Left lobe of liver (tissue), 2 donors: ENCODE results near the gene SIDT2. TPM values are rescaled to one million over a fixed set of nuclear protein-coding genes. Genes with fewer than 3 reads are reported as not detected.
"Not testable (repeated sequence)": the region's sequence is repeated elsewhere in the genome, so short reads cannot be mapped to it uniquely, and the experiment has no call there.

Experiments
- ATAC-seq: fragments of 200-7000 bp; cut with Tn5 transposase; one replicate; pipeline ENCODE4 v1.9.1; 2020; ENCODE audit warnings: mild to moderate bottlenecking, moderate library complexity
- DNase-seq: peaks from one replicate; pipeline ENCODE4 v3.0.0-alpha.2; 2020; ENCODE audit warnings: low spot score
- total RNA-seq: library from RNA; stranded (reverse); gene quantifications from one replicate; pipeline ENCODE4 v1.2.1, GENCODE V29; 2021
- donor health status: DM: no; HTN: no; CAD: no; lungs with moderate emphysema.
- donor health status: DM: no; HTN: yes; CAD: no.

The SIDT2 gene
- total RNA-seq, 1 donor from 2014 or later: 56.6 TPM

GRCh38 chr11:117201658-117202305 lies 23.2 kb downstream of the SIDT2 start:
- DNase-seq (no peak), ATAC-seq (no peak)

- DNase-seq: no peak
- ATAC-seq: peak; percentile 4
These were observed 24.0 kb downstream of the SIDT2 start for GRCh38 chr11:117202386-117203068.

GRCh38 chr11:117203069-117203407 lies 24.5 kb downstream of the SIDT2 start:
- no peak for DNase-seq
- ATAC-seq: no peak

GRCh38 chr11:117204283-117205080 lies 25.9 kb downstream of the SIDT2 start:
- no peak for DNase-seq
- ATAC-seq: no peak

- DNase-seq: no peak
- no peak for ATAC-seq
These were observed 26.8 kb downstream of the SIDT2 start for GRCh38 chr11:117205211-117205818.

GRCh38 chr11:117206111-117206510 lies 27.6 kb downstream of the SIDT2 start:
- not testable (repeated sequence) for DNase-seq, ATAC-seq

GRCh38 chr11:117206859-117207258 lies 28.3 kb downstream of the SIDT2 start:
- ATAC-seq: peak; percentile 10

GRCh38 chr11:117207481-117207880 lies 28.9 kb downstream of the SIDT2 start:
- ATAC-seq, DNase-seq: not testable (repeated sequence)

More at GRCh38 chr11:117206859-117207258, 28.3 kb downstream of the SIDT2 start:
- not testable (repeated sequence) for DNase-seq

GRCh38 chr11:117208710-117209109 lies 30.2 kb downstream of the SIDT2 start:
- DNase-seq, ATAC-seq: not testable (repeated sequence)

- not testable (repeated sequence) for DNase-seq, ATAC-seq
These were observed 31.0 kb downstream of the SIDT2 start for GRCh38 chr11:117209351-117210125.

GRCh38 chr11:117210620-117211019 lies 32.1 kb downstream of the SIDT2 start:
- DNase-seq (no peak), ATAC-seq (no peak)

GRCh38 chr11:117212697-117213355 lies 34.3 kb downstream of the SIDT2 start:
- DNase-seq: no peak
- no peak for ATAC-seq

- DNase-seq (no peak), ATAC-seq (no peak)
These were observed 36.0 kb downstream of the SIDT2 start for GRCh38 chr11:117214404-117215110.

- DNase-seq (no peak), ATAC-seq (peak; percentile 18)
These were observed 38.9 kb downstream of the SIDT2 start for GRCh38 chr11:117217141-117218084.

GRCh38 chr11:117218133-117218915 lies 39.8 kb downstream of the SIDT2 start:
- no peak for DNase-seq
- ATAC-seq: peak; percentile 10

- ATAC-seq (no peak), DNase-seq (no peak)
These were observed 40.5 kb downstream of the SIDT2 start for GRCh38 chr11:117219001-117219400.

- no peak for ATAC-seq
- DNase-seq: no peak
These were observed 40.9 kb downstream of the SIDT2 start for GRCh38 chr11:117219455-117219854.
